Measurements from ENCODE around the gene ARPP19.
"Not testable (repeated sequence)": the region's sequence is repeated elsewhere in the genome, so short reads cannot be mapped to it uniquely, and the experiment has no call there.

Gene ARPP19, protein sequence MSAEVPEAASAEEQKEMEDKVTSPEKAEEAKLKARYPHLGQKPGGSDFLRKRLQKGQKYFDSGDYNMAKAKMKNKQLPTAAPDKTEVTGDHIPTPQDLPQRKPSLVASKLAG

DNA sequence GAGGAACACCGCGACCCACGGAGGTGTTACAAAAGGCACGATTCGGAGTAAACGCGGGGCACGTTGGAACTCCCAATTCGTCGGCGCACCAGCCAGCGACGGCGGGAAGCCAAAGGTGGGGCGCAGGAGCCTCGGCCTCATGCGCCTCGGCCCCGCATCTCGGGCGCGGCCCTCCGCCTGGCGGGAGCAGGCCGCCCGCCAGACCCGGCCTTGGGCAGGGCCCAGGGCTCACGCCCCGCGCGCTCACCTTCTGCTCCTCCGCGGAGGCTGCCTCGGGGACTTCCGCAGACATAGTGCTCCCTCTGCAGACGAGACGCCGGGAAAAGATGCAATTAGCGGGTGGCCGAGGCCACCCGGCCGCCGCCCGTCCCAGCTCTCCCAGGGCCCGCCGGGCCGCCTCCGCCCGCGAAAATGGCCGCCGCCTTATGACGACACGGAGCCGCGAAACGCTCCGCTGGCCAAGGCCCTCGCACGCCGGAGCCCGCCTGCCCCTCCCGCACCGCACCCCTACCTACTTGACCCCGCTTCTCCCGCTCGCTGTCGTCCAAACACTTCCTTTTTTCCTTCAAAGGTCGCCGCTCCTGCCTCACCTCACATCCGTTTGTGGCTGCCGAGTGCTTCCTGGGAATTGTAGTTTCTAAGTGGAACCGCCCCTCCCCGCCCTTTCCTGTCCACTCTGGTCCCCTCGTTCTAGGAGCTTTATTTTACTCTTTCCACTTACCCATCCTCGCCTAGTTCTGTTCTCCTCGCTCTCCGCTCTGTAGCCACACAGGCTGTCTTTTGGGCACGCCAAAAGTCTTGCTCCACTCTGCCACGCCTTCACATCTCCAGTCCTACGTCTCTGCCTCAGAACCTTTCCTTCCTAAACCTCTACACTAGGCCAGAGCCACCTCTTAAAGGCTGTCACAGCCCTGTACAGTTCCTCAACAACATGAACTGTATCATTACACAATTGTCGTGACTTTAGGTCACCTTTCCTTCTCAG lies at the start of gene ARPP19:
Gene ARPP19, minus strand, starts transcription at position 430 of the 985 bp plus-strand sequence. Its CDS starts 138 bp downstream, at position 292.
- FAIRE-seq, result no peak

DNA sequence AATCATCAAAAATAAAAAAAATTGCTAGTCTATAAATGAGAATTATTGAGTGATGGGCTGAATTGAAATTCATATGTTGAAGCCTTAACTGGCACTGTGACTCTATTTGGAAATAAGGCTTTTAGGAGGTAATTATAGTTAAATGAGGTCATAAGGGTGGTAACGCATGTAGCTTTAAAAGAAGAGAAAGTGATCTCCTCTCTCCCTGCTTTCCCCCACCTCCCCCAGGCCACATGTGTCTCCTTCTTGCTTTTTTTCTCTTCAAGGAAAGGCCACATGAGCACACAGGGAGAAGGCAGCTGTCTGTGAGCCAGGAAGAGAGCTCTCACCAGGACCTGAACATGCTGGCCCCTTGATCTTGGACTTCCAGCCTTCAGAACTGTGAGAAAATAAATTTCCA lies 48.2 kb upstream of the ARPP19 start:
- FAIRE-seq, result no peak

DNA sequence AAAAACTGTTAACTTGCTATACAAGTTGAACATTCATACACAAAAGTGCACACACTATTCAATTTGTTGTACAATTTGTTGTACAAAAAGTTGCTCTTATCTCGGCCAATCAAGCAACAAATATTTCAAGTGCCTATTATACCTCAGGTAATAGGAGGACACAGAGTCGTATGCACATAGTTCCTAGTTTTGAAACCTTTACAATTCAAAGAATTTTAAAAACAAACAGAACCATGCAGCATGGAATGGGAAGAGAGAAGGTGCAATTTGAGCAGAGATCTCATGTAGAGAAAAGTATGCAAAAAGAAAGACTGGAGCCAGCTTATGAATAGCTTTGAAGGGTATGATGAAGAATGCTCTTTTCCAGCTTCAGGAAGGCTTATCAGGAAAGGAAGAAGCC lies 46.5 kb upstream of the ARPP19 start:
- no peak for FAIRE-seq

DNA sequence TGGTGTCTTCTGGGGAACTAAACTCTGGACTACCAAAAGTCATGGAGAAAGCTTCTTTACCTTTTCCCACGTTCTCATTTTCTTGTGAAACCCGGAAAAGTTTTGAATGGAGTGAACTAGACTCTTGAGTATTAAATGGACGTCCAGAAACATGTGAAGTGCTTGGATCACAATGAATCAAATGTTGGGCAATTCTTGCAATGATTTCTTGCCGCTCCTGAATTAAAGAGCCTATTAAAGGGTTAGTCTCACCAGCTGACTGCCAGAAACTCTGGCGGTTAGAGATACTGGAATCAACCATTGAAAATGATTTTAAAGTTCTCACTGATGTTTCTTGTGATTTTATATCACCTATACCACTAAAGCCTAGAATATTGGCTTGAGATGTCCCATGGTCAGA lies 40.8 kb upstream of the ARPP19 start:
- no peak for FAIRE-seq

DNA sequence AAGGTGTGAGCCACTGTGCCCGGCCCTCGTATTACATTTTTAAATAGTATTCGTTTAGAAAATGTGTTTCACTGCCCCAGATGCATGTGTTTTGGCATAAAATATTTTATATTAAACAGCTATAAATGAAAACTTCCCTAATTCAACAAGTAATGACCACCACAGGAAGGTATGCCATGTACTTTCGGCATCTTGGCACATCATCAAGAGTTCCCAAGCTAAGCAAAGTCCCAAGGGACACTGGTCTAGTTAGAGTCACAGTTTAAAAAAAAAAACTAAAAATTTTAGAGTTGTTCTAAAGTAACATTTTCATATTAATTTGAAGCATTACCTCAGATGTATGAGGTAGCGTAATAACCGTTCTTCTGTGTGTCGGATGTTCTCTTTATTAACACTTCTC lies 15.6 kb upstream of the ARPP19 start:
- FAIRE-seq, result no peak

DNA sequence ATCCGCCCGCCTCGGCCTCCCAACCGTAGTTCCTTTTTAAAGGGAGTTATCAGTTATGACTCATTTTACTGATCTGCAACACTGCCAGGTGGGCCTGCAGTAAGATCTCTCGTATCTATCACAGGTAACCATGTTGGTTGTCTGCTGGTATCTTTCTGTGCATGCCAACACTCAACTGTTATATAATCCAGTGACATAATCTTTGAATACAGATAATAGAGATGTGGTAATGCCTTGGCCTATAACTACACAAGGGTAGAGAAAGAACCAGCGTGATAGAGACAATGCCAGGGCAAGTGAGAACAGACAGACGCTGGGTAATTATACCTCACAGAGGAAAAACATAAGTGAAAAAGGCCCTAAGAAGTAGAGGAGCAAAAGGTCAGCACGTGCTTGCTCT lies 11.0 kb upstream of the ARPP19 start:
- no peak for FAIRE-seq

DNA sequence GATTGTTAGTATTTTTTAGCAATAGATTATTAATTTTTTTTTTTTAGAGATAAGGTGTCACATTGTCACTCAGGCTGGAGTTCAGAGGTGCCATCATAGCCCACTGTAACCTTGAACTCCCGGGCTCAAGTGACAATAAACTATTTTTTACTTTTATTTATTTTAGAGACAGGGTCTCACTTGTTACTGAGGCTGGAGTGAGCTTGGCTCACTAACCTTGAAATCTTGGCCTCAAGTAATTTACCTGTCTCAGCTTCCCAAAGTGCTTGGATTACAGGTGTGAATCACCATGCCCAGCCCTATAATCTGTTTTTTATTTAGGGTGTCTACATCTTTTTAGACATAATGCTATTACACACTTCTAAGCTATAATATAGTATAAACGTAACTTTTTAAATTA lies 7.9 kb upstream of the ARPP19 start:
- FAIRE-seq, result no peak

DNA sequence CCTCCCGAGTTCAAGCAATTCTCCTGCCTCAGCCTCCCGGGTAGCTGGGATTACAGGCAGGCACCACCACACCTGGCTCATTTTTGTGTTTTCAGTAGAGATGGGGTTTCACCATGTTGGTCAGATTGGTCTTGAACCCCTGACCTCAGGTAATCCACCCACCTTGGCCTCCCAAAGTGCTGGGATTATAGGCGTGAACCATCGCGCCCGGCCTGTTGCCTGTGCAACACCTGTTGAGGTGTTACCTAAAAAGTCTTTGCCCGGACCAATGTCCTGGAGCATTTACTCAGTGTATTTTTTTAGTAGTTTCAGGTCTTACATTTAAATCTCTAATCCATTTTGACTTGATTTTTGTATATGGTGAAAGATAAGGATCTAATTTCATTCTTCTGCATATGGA lies 6.7 kb upstream of the ARPP19 start:
- FAIRE-seq, result not testable (repeated sequence)

DNA sequence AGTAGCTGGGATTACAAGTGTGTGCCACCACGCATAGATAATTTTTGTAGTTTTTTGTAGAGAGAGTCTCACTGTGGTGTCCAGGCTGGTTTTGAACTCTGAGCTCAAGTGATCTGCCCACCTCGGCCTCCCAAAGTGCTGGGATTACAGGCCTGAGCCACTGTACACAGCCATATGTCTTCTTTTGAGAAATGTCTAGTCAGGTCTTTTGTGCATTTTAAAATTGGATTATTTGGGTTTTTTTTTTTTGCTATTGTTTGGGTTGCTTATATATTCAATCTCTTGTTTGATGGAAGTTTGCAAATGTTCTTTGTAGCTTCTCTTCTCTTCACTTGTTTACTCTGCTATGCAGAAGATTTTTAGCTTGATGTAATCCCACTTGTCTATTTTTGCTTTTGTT lies 6.2 kb upstream of the ARPP19 start:
- FAIRE-seq, result no peak

DNA sequence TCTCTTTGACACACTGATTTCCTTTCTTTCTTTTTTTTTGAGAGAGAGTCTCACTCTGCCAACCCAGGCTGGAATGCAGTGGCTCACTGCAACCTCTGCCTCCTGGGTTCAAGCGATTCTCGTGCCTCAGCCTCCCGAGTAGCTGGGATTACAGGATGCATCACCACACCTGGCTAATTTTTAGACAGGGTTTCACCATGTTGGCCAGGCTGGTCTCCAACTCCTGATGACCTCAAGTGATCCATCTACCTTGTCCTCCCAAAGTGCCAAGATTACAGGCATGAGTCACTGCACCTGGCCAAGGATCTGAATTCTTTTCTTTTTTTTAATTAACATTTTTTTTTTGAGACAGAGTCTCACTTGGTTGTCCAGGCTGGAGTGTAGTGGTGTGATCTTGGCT lies 5.8 kb upstream of the ARPP19 start:
- not testable (repeated sequence) for FAIRE-seq

DNA sequence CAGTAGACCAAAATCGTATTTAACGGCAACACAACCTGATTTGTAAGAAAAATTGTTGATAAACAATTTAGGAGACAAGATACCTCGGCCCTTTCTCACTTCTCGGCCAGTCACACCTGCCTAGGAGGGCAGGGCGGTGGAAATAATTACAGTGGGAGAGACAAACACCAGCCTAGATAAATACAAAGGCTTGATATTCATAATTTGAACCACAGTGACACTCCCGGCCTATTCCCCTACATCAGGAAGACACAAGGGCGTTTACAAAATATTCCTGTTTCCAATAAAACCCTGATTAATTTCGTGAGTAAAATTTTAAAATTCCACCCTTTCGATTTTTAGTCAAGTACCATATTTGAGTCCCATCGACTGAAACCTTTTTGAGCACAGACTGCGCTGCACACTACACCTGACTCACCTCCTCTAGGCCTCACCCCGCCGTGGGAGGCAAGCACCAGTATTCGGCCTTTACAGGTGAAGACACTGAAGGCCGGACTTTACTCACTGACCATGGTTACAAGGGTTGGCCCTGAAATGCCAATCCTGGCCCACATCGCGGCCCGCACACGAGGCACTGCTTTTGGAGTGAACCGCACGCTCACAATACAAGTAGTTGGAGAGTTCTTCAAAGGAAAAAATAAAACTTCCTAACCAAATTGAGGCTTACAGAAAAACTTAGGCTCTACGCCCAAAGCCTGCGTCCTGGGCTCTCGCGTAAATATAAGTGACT lies 794 bp downstream of the ARPP19 start:
- FAIRE-seq, result no peak

DNA sequence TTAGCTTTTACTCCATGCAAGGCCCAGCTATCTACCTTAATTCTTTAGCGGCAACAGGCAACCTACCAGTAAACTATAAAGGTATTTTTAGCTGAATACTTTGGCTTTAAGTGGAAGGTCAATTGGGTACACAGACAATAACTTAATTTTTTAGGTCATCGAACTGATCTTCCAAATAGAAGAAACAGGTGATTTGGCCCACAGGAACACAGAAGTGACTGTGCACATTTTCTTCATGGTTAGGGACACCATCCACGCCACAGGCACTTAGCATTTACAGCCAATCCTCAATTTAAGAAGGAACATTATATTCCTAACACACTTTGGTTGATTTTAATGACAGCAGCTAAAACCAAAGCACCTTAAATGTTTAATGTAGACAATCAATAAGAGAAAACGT lies 1.9 kb downstream of the ARPP19 start:
- FAIRE-seq, result no peak

DNA sequence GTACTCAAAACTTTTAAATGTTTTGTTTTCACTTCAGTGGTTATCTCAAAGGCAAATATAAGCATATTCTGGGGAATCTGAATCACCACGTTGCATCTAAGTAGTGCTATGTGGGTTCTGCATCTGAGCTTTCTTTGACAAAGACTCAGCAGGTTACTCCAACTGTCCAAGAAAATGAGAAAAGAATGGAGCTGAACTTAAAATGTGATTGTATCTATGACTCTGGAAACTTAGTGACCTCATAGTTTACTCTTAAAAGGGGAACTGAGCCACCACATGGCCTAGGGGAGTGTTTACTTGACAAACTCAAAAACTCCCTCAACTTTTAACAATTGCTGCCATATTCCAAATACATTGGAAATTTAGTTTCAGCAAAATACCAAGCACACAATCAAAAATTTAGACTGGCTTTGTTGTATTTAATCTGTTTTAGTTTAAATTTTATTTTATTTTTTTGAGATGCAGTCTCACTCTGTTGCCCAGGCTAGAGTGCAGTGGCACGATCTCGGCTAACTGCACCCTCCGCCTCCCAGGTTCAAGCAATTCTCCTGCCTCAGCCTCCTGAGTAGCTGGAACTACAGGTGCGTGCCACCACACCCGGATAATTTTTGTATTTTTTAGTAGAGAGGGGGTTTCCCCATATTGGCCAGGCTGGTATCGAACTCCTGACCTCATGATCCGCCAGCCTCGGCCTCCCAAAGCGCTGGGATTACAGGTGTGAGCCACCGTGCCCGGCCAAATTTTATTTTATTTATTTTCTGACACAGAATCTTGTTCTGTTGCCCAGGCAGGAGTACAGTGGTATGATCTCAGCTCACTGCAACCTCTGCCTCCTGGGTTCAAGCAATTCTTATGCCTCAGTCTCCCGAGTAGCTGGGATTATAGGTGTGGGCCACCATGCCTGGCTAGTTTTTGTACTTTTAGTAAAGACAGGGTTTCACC lies 3.1 kb downstream of the ARPP19 start:
- FAIRE-seq, result not testable (repeated sequence)

DNA sequence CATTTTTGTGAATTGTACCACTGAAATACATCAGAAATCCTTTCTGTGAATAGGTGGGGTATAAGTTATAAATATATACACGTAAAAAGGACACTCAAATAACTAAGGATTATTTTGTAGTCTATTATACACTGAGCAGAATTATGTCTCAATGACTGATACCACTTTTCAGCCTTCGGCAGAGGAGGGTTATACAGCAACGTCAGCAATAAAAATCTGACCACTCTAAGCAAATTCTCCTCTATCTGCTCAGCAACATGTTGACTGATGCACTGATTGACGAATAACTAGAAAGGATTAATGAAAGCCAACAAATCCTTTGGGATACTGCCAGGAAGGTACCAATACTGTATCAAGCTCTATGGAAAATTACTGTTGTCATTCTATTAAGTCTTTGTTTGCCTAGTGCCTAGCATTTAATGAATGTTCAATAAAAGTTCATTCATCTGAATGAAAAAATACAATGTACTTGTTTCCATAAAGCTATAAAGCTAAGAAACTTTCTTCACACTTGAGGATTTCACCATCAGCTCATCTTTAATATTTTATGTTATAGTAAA lies 5.2 kb downstream of the ARPP19 start:
- FAIRE-seq, result no peak

DNA sequence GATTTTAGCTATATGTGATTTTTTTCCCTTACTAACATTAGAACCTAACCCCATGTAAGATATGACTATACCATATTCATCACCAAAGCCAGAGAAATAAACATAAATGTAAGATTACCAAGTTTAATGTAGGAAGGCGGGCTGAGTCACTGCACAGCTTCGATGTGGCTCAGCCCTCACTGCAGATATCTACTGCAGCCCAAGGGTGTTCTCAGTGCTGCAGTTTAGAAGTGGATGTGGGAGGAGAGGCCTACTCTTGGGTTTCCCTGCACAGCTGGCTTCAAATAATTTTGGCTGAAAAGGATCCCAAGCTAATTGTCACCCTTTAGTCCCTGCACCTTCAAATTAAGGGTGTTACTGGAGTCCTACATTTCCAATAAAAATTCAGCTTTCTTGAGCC lies 9.3 kb downstream of the ARPP19 start:
- FAIRE-seq, result no peak

DNA sequence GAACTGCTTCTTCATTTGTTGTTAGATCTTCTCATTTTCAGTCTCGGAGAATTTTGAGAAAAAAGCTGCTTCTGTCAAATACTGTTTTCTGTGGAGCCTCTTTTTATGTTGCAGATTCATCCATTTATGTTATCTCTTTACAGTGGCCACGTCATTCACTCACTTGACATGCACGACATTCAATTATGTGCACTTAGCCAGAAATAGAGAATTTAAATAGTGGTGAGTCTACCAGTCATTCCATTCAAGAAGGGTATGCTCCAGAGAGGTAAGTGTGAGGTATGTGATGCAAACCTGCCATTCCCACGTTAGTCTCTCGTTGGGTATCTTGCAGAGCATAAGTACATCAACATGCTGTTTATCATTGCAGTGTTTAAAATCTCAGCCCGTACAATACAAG lies 9.8 kb downstream of the ARPP19 start:
- no peak for FAIRE-seq

DNA sequence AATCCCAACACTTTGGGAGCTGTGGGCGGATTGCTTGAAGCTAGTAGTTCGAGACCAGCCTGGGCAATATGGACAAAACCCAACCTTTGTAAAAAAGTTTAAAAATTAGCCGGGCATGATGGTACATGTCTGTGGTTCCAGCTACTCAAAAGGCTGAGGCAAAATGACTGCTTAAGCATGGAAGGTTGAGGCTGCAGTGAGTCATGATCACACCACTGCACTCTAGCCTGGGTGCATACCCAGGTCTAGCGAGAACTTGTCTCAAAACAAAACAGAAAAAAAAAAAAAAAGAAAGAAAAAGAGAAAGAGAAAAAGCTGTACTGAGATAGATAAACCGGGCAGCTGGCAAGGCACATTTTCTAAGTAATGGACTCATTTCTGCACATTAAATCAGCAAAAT lies 10.6 kb downstream of the ARPP19 start:
- FAIRE-seq, result no peak

DNA sequence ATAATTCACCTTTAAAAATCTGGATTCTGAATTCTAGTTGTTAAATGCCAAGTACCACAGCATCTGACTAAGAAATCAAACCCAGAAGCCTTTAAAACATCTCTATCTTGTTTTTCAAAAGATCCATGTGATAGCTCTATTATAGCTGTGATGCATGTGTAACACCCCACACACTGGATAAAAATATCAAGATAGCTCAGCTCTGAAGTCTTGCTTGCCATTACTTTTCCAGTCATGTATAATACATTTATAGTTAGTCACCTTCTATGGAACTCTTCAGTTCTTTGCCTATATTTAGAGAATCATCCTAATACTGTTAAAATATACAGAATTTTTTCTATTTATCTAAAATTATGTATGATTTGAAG lies 11.6 kb downstream of the ARPP19 start:
- FAIRE-seq, result no peak

DNA sequence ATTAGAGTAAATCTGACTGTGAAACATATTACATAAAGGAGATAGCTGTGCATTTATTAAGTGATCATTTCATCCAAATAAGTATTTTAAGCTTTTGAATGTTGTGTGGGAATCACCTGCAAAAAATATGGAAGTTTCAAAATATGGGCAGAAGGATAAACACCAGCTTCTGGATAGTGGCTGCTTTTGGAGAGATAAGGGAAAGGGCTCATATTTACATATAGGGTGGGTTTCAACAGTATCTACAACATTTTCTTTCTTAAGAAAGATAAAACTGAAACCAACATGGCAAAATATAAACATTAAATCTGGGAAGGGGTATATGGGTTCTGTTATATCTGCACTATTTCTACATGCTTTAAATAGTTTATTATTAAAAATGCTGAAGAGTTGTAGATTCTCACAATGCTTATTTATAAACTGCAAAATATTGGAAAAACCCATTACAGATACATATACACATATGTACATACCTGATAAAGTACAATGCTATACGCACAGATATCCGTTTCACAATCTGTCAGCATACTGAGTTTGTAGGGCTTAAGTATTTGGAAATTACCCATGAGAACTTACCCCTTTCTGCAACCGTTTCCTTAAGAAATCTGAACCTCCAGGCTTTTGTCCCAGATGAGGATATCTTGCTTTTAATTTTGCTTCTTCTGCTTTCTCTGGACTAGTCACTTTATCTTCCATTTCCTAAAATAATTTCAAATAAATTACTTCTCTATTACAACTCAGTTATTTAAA lies 12.1 kb downstream of the ARPP19 start:
- no peak for FAIRE-seq

DNA sequence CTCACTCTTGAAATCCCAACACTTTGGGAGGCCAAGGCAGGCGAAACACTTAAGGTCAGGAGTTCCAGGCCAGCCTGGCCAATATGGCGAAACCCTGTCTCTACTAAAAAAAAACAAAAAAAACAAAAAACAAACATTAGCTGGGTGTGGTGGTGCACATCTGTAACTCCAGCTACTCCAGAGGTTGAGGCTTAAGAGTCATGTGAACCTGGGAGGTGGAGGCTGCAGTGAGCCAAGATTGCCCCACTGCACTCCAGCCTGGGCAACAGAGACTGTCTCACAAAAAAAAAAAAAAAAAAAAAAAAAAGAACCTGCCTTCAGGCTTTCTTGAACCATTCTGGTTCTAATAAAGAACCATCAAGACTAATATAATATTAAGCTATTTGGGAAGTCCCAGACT lies 16.5 kb downstream of the ARPP19 start:
- no peak for FAIRE-seq

DNA sequence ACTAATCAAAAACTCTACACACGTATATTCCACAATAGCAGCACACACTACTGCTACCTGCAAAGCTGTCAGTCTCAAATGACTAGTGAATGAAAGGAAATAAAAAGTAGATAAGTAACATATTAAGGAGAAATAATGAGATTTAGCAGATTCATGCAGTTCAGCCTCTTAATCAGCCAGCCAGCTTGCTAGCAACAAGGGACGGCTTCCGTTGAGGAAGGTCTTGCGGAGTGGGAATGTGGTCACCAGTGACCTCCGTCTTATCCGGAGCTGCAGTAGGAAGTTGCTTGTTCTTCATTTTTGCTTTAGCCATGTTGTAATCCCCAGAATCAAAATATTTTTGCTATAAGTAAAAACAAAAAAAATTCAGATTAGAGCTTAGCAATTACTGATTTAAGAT lies 17.1 kb downstream of the ARPP19 start:
- FAIRE-seq, result no peak

DNA sequence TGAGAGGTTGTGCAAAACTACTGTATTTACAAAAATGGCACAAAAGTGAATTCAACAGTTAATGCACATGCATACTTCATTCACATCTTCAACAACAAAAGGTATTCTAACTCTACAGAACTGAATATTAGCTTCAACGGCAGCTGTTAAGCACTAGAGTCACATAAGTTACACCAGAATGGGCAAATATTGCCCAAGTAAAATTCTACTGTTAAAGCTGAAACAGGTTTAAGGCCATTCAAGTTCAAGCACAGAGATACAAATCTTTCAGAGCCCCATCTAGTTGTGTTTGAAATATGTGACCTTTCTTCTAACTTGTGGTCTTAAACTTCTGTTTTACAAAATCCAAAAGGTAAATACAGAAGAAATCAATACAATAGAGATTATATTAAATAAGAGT lies 17.6 kb downstream of the ARPP19 start:
- FAIRE-seq, result not testable (repeated sequence)
